GM18517 (cell line): ENCODE measurements around the gene TTYH3.
"Not testable (repeated sequence)": the region's sequence is repeated elsewhere in the genome, so short reads cannot be mapped to it uniquely, and the experiment has no call there.

Experiments used
- ATAC-seq: cut with Tn5 transposase; IDR thresholded peaks from one replicate; pipeline ENCODE4 v1.9.1; 2021; ENCODE audit warnings: mild to moderate bottlenecking, moderate library complexity; ENCODE audit not compliant: unreplicated experiment

The TTYH3 gene

DNA sequence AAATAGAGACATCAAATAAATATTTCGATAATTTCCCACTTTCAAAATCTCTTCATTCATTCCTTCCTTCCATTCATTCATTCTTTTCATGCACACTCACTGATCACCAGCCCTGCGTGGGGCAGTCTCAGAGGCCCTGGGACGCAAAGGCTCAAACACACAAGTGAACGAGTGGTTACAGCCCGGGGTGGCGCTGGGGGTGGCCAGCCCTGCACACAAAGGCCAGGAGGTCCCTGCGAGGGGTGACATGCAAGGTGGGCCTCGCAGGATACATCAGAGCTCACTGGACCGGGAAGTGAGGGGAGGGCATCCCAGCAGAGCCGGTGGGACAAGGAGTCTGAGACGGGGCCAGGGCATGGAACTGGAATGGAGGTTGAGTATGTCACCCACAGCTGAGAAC, 29.9 kb upstream of the TTYH3 start:
- ATAC-seq, result no peak

DNA sequence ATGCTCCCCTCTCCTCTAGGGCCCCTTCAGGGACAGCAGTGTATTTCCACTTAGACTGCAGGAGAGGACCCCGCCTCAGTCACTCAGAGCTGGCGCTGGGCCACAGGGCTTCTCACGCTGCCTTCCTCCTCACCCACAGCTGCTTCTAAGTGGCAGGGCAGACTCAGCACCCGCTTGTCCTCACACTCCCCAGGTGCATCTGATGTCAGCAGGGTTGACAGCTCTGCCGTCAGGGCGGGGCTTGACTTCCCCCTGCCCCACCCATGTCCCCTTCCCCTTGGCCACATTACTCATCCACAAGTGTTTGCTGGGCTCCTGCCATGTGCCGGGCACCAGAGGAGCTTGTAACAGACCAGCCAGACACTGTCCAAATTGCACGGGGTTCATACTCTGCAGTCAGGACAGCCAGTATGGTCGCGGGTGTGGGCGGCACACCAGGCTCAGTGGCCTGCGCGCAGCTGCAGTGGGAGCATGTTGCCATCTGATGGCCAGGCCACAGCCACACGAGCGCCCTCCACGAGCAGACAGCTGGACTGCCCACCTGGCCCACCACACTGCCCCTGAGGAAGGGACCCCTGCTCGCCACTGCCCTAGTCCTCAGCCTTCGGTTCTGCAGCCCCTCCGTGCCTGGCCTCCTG, 29.3 kb upstream of the TTYH3 start:
- ATAC-seq, result no peak

DNA sequence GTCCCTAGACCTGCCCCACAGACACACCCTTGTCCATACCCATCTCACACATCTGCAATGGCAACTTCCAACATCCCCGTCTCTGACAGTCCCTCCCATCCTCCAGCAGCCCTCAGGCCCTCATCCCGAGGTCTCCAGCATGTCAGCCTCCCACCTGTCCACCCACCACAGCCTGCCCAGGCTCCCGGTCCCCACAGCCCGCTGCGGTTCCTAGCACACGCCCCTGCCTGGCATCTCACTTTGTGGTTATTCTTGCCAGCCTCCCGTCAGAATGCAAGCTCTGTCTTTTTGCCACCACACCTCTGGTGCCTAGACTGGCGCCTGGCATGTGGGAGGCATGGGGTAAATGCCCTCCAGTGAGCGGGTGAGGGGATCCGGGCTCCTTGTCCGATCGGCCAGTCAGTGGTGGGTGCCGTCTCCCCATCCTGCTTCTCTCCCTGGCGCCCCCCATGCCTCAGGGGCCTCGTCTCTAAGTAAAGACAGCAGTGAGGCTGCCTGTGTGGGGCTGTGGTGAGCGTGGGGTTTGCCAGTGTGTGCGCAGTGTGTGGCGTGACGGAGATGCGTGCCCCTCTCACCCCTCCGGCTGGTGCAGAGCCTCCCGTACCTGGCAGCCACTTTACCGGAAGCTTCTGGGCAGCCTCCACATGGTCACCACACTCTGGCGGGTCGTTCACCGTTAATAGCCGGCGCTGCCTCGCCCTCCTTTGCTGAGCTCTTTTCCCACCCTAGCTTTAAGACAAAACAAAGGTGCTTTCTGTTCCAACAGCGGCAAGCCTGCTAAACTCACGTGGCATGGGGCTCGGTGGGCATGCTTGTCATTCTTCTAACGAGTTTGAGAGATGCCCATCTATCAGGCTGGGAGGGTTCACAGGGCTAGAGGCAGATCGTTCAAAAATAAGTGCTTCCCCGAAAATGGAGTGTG, 28.5 kb upstream of the TTYH3 start:
- no peak for ATAC-seq

DNA sequence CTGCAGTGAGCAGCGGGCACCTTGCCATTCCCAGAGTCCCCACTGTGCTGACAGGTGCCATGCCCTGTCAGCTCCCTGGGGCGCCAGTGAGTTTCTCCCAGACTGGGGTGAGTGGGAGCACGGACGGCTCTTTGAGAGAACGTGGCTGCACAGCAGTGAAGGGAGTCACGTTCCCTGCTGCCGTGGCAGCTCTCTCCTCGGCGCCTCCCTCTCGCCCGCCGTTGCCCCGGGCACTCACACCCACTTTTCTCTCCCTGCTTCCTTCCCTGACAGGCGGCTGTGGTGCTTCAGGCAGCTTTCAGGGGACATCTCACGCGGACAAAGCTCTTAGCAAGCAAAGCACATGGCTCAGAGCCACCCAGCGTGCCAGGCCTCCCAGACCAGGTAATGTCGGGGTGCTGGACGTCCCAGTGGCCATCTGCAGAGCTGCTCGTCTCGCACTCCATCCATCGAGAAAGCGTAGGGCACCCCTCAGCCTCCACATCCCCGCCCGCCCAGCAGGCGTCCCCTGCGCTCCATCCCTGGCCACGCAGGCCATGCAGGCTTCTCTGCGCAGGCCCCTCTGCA, 27.1 kb upstream of the TTYH3 start:
- ATAC-seq, result no peak

DNA sequence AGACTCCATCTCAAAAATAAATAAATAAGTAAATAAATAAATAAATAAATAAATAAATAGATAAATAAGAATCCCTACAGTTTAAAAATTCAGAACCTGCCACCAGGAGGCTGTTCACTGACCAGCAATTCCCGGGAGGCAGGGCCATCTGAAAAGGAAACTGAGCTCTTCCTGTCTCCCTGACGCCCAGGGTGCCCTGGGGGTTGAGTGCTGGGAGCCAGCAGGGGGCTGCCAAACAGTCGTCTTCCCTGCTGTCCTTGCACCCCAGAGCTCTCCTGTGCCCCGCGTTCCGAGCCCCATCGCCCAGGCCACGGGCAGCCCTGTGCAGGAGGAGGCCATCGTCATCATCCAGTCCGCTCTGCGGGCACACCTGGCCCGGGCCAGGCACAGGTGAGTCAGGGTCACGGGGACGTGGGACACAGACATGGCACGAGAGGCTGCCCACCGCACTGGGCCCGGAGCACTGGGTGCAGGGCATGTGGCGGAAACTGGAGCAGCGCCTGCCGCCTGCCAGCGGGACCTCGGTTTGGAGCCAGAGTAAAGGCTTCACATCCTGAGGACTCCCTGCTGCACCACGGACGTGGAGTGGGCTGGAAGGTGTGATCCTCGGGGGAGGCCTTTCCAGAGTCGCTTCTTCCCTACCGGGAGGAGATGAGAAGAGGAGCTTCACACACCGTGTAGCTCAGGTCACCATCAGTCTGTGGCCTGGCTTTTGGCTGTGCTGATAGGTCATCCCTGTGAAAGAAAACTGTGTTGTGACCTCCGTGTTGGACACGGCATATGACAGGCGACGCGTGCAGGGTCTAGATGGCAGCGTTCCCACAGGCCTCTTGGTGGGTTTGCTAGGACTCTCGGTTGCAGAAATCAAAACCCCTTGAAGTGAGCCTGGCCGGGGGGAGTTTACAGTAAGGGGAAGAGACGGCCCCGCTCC, 25.9 kb upstream of the TTYH3 start:
- ATAC-seq, result no peak

DNA sequence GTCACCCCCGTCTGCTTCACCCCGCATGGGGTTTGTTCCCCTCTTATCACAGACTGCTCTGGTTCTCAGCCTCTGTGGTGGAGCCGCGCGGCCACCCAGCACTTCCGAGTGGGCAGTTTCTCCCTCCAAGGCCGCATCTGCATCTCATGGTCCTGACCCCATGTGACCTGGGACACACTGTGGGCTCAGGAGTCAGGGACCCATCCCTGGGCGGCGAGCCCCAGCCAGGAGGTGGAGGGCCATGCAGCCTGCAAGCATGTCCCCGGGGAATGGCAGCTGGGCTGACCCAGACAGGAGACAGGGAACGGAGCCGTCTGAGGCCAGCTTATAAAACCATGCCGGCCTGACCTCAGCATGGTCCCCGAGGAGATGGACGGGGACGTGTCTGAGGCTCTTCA, 25.2 kb upstream of the TTYH3 start:
- ATAC-seq, result no peak

DNA sequence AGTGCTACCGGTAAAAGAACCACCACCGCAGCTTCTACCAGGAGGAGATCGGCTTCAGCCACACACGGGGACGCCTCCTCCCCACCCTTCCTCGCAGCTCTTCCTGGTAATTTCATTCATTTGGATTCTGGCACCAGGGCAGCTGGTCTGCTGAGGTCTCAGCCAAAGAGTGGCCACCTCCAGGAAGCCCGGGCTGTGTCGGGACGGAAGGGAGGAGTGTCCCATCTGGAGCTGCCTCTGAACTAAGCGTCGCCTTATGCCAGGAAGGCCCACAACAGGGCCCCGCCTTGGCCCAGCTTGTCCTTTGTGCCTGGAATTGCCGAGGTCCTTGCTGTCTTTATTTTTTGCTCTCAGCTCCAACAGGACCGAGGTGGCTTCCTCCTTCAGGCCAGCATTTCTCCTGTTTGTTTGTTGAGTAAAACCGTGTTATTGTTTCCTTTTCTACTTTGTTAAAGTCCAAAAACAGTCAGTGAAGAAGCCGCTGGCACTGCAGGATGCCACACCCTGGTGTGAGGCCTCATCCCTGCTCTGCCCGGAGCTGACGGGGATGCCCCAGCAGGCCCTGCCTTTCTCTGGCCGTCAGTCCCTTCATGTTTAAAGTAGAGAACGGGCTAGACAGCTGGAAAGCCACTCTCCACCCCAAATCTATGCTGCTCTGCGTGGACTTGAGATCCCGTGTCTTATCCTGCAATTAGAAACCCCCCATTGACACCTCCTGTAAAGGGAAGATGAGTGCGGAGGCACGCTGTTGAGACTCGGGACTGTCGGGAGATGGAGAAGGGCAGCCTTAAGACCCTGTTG, 24.5 kb upstream of the TTYH3 start:
- ATAC-seq, result no peak

DNA sequence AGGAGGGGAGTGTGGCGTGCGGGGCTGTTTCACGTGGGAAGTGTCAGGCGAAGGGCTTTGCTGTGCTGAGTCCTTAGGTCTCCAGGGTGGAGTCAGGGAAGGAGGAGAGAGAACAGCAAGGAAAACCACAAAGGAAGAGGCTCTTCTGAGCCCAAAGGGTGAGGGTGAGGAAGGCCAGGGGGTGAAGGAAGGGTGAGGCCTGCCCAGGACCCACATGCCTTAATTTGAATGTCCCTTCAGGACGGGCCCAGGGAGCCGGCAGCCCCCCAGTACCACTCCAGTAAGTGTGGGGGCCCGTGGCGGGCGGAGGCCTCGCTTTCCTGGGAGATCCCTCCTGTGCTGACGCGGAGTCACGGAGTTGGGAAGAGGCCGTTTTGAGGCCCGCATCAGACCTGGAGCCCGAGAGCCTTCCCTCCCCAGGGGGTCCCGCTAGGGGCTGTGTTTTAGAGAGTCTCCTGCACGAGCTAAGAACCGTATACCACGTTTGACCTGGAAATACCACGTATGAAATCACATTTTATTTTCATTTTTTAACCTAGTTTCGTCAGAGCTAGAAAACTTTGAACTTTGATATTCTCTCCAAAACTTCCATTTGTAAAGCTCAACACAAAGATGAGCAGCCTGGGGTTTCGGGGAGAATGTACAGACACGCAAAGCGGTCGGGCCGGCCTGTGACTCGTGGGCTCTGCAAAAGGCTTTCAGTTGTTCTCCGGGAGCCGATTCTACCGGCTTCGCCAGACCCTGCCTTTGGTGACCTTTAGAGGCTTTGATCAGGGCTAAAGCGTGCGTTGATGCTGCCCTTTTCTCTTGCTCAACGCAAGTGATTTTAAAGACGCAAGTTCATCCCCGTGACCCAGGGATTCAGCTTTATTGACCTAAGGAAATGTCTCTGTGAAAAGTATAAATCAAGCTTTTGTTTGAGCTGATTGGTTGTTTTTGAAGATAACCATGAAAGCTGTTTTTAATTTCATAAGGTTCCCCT, 23.6 kb upstream of the TTYH3 start:
- no peak for ATAC-seq

DNA sequence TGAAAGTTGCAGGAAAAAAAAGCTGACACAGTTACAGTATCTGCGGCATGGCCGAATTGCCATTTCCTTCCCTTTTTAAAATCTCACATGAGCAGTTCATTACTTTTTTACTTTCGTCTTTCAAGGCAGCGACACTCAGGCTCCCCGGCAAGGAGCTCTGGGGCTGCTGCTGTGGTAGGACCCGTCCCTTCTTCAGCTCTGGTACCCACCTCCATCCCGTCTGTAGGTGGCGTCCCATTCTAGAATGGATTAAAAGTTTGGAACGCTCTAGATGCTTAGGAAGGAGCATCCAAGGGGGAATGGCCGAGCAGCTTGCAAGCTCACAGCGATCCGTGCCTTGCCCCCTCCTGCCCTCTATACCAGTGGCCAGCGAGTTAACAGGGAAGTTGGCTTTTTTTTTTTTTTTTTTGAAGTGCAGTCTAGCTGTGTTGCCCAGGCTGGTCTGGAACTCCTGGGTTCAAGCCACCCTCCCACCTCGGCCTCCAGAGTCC, 22.8 kb upstream of the TTYH3 start:
- ATAC-seq, result no peak

DNA sequence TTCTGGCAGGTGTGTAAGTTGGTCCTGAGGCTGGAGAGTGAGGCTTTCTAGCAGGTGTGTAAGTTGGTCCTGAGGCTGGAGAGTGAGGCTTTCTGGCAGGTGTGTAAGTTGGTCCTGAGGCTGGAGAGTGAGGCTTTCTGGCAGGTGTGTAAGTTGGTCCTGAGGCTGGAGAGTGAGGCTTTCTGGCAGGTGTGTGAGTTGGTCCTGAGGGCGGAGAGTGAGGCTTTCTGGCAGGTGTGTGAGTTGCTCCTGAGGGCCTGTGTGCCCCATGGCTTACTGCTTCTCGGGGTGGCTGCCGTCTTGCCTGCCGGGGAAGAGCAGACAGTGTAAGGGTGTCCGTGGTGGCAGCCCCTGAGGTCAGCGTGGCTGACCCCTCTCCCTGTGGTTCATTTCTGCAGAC, 22.1 kb upstream of the TTYH3 start:
- ATAC-seq, result not testable (repeated sequence)

DNA sequence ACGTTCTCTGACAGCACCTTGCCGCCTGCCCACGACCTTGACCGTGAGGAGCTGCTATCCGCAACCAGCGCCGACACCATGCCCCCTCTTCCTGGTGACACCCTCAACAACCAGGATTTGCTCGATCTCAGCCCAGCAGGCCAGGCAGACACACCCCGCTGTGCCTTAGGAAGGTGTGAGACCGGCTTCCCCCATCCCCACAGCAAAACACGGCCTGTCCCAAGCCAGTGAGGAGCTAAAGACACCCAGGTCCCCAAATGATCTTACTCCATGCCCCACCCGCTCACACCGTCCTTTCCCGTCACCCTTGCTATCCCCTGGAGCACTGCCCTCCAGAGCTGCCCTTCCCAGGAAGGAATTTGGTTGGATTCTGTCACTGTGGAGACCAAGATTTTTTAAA, 21.3 kb upstream of the TTYH3 start:
- ATAC-seq, result no peak

DNA sequence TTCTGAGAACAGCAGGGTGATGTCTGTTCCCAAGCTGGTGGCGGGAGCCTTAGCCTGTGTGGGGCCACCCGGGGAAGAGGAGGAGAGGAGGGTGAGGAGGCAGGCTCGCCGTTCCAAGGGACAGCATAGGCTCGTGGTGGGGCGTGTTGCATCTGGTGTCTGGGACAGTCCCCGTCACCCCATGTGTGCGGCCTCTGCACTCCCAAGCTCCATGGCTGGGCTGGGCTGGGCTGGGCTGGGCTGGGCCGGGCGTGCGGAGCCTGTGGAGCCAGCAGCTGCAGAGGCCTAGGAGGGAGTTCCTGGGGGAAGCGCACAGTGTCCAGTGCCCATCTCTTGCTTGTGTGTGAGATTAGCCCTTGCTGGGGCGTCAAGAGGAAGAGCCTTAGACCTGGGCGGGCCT, 20.9 kb upstream of the TTYH3 start:
- ATAC-seq, result no peak

DNA sequence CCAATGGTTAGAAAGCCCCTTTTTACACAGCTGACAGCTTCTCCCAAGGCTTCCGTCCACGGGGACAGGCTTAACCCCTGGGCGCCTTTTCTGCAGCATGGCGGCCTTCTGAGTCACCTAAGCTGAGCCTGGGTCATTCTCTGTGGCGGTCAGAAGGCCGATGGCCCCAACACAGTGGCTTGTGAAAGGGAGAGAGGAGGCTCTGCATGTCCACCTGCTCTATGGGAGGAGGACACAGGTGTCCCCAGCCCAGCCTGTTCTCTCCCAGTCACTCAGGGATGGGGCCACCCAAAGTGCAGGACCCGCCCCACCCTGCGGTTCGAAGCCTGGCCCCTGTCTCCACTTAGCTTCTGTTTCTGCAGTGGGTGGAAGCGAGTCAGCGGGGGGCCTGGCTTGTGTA, 20.4 kb upstream of the TTYH3 start:
- ATAC-seq, result no peak

DNA sequence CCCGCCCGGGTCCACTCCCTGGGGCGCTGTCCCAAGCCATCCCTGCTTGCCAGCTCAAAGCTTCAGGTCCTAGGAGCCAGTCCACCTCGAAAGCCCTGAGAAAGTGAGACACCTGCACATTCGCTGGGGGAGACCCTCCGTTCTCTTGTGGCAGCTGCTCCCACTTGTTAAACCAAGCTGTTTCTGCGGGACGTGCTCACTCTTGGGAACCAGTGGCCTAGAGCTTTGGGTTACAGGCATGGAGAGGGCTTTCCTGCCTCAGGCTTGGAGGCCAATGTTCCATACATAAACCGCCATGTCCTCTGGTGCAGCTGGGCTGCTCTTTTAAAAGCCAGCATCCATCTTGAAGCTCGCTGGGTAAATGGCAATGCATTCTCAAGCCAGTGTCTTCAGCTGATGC, 19.9 kb upstream of the TTYH3 start:
- no peak for ATAC-seq

DNA sequence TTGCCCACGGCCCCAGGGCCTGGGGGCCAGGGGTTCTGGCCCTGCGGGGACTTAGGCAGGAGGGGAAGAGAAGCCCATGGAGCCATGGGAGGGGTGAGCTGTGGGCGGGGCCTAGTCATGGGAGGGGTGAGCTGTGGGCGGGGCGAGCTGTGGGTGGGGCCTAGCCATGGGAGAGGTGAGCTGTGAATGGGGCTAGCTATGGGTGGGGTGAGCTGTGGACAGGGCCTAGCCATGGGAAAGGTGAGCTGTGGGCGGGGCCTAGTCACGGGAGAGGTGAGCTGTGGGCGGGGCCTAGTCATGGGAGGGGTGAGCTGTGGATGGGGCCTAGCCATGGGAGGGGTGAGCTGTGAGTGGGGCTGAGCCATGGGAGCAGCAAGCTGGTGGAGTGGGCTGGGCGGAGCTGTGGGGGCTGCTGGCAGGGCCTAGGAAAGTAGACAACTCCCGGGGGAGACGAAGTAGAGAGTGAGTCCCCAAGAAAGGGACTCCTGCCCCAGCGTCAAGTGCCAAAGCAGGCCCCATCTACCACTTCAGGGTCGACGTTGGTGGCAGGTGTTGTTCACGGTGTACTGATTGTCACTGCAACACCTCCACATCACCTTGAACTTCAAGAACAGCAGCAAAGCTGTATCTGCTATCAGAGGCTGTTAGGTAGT, 19.2 kb upstream of the TTYH3 start:
- no peak for ATAC-seq

DNA sequence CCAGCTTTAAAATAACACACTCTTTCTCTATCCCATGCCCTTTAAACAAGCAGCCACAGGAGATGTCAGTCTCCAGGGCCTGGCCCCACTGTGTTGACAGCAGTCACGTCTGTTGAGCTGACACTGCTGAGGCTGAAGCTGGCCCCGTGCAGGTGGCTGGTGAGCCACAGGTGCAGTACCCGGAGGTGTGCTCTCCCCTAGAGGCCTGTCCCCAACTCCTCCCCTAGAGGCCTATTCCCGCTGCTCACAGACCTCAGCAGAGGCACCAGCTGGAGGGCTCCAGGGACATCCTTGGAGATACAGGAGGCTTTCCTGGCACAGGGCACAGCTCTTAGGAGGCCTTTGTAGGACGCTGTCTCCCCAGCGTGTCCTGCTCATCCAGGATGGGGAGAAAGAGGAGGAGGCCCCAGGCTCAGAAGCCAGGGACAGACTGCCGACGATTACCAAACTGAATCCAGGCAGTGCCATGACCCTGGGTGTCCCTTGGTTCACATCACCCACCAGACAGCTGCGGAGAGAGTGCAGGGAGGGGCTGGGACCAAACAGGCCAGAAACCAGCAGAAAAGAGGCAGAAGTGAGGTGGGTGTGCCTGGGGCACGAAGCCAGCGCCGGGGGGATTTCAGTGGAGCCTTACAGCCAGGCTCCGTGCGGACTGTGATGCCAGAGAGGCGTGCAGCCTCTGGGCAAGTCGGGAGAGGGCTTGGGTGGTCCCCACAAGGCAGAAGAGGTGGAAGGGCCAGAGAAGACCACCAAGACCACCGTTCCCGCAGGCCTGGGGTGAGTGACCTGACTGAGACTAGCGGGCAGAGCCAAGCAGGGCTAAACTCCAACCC, 18.5 kb upstream of the TTYH3 start:
- ATAC-seq, result no peak

DNA sequence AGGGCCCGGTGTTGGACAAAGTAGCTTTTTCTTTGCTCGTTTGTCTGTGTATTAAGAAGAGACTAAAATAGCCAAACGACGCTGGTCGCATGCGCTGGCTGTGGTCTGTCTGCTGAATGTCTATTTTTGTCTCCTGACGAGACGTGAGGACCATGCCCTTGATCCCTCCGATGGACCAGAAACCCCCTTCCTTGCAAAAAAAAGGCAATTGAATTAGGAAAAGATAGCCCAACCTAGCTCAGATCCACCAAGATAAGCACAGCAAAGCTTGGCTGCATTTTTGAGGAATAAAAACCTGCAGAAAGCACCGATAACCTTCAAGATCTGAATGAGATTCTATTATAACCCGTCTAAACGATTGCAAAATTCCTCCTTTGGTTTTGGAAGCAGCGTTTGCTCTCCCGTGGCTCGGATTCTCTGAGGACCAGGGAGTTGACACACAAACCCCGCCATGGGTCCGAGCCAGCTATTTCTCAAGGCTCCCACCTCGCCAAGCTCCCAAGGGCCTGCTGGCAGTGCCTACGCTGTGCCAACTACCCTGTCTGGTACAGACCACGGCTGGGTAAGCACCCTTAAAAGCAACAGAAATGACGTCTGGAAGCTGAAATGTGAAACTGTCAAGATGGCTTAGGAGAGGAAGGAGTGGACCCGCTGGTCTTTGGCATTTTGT, 17.7 kb upstream of the TTYH3 start:
- ATAC-seq, result no peak
